Measurements from ENCODE around the gene SCN9A. TPM values are rescaled to one million over a fixed set of nuclear protein-coding genes. Genes with fewer than 3 reads are reported as not detected.

SCN9A gene
- total and polyA plus RNA-seq, 2 of the 8 experiments (the other 6 are each of a cell fraction or from before 2014, with no cell fraction given), result 1.6 to 6.2 TPM

DNA sequence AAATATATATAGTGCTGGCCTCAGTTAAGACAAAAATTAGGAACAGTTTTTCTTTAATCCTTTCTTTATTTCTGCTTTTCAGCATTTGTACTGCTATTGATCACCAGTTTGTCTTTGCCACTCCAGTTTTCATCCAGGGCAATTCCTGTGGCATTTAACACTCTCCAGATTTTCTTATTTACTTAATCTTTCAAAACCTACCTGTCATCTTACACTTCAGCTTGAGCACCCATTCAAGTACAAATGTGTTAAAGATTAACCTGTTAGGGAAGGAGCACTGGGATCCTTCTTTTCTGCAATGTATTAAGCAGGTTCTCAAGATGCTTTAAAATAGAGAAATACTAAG is 146.1 kb downstream of the SCN9A start:
- no peak for FAIRE-seq
- no peaks in the 10 kb centered on the region for H3K79me2 ChIP-seq (ENCODE audit: control insufficient read depth in 1 of 2, insufficient read depth in 2 of 2, low read length in 2 of 2)
- no peak overlapping the region for H2AK5ac ChIP-seq (ENCODE audit: low read depth, low read length)
- no peak for TF ChIP-seq POLR2AphosphoS5 (IDR thresholded peaks at IDR 0.05; ENCODE audit: low read depth, low read length)
- TF ChIP-seq TBP (IDR thresholded peaks at IDR 0.05; ENCODE audit: low read depth, low read length), result no peak
- no peak for TF ChIP-seq KDM5A (IDR thresholded peaks at IDR 0.05; ENCODE audit: low read length)
- no peak for TF ChIP-seq CTBP2 (IDR thresholded peaks at IDR 0.05; ENCODE audit: borderline replicate concordance, insufficient read depth, insufficient read length, low read length)
- TF ChIP-seq KDM4A (IDR thresholded peaks at IDR 0.05; ENCODE audit: low read depth, low read length, severe bottlenecking), result no peak
- no peak for TF ChIP-seq SP4 (IDR thresholded peaks at IDR 0.05; ENCODE audit: low read length)

More for the DNA sequence above, 146.1 kb downstream of the SCN9A start:
- H2BK5ac ChIP-seq (ENCODE audit: low read depth, low read length), result no peak overlapping the region
- H4K8ac ChIP-seq (ENCODE audit: extremely low read depth, insufficient read depth, low read length), result no peak overlapping the region
- H3K4me2 ChIP-seq (ENCODE audit: insufficient read depth in 1 of 2, low read depth in 2 of 2, low read length in 2 of 2), result no peak overlapping the region
- no peak overlapping the region for H4K91ac ChIP-seq (replicated peaks; ENCODE audit: insufficient read length, low read length)
- no peak overlapping the region for H3K18ac ChIP-seq (ENCODE audit: extremely low read depth, low read length)
- H3K9me3 ChIP-seq (ENCODE audit: insufficient read depth in 2 of 2, low read depth in 1 of 2, low read length in 1 of 2), result no peaks in the 10 kb centered on the region
- no peak for DNase-seq (ENCODE audit: low read depth in 1 of 2, low spot score in 2 of 2)
- H3K36me3 ChIP-seq (ENCODE audit: control insufficient read depth in 2 of 4, insufficient read depth in 4 of 4, low read length in 3 of 4), result no peaks in the 10 kb centered on the region
- H3K23ac ChIP-seq (ENCODE audit: insufficient read length), result no peak overlapping the region
- no peak overlapping the region for H2AFZ ChIP-seq (ENCODE audit: low read length)
- H2BK12ac ChIP-seq (ENCODE audit: low read depth, low read length), result no peak overlapping the region
- no peaks in the 10 kb centered on the region for H4K20me1 ChIP-seq (replicated peaks in 1 of 2; ENCODE audit: control insufficient read depth in 1 of 2, insufficient read depth in 2 of 2, low read length in 2 of 2)
- H3K4me3 ChIP-seq (ENCODE audit: extremely low read depth in 1 of 4, insufficient read depth in 2 of 4, low read depth in 3 of 4, low read length in 4 of 4), result no peak overlapping the region
- no peaks in the 10 kb centered on the region for H3K23me2 ChIP-seq (ENCODE audit: low read depth, low read length)
- no peak overlapping the region for H3K56ac ChIP-seq (replicated peaks; ENCODE audit: insufficient read length, low read depth, low read length)
- H3K14ac ChIP-seq (ENCODE audit: insufficient read length), result no peak overlapping the region
- H3K79me1 ChIP-seq (ENCODE audit: low read depth, low read length), result no peaks in the 10 kb centered on the region
- no peak overlapping the region for H2BK15ac ChIP-seq (ENCODE audit: low read length)
- CTCF ChIA-PET (ENCODE audit: partially characterized antibody), result no interaction called here
- H4K5ac ChIP-seq (ENCODE audit: insufficient read length, low read depth, low read length), result no peak overlapping the region
- no peaks in the 10 kb centered on the region for H3K27me3 ChIP-seq (replicated peaks in 1 of 4; ENCODE audit: control insufficient read depth in 3 of 4, extremely low read depth in 1 of 4, insufficient read depth in 3 of 4, low read length in 3 of 4)
- no peaks in the 10 kb centered on the region for H3K4me1 ChIP-seq (replicated peaks in 1 of 4; ENCODE audit: control insufficient read depth in 3 of 4, insufficient read depth in 4 of 4, low read length in 3 of 4)
- no peak overlapping the region for H2BK20ac ChIP-seq (ENCODE audit: low read length)
- H3K27ac ChIP-seq (ENCODE audit: low read depth, low read length), result no peak overlapping the region
- H3K9ac ChIP-seq (replicated peaks in 1 of 4; ENCODE audit: extremely low read depth in 1 of 4, low read depth in 3 of 4, low read length in 3 of 4), result no peak overlapping the region
- H2BK120ac ChIP-seq (replicated peaks; ENCODE audit: low read depth, low read length), result no peak overlapping the region
- POLR2A ChIA-PET (ENCODE audit: partially characterized antibody), result no interaction called here
- H3K4ac ChIP-seq (replicated peaks; ENCODE audit: insufficient read length, low read depth, low read length), result no peak overlapping the region

Data from H1 (cell line).